Measurements from ENCODE around the gene ATXN7L1. TPM values are rescaled to one million over a fixed set of nuclear protein-coding genes. Genes with fewer than 3 reads are reported as not detected.

Gene ATXN7L1
- total RNA-seq, 6 experiments from 2014 or later: 7.1 to 15.7 (median 11.0) TPM

DNA sequence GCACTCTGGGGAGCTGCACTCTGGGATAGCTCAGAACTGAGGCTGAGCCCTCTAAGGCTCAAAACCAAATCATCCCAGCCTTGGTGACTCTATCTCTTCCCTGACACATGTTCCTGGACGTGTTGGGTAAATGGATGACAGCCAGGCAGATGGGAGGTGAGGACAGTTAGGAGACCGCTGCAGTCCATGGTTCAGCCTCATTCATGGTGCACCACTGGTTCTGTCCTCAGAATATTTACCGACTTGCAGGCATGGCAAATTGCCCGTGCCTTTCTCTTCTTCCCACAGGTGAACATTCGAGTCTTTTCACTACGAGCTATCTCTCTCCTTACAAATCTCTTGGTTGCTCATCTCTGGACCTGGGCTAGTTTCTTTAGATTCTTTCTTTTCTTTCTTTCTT, 214.8 kb downstream of the ATXN7L1 start:
- H3K4me3 ChIP-seq: no peak overlapping the region
- 24% methylated on average over 5 of the region's 6 CpGs for WGBS (ENCODE audit: insufficient coverage, low coverage, low lambda C conversion rate, missing lambda C conversion rate)
- H3K9me3 ChIP-seq: no peaks in the 10 kb centered on the region
- TF ChIP-seq POLR2A (IDR thresholded peaks at IDR 0.05): no peak
- TF ChIP-seq, protein P1, sequence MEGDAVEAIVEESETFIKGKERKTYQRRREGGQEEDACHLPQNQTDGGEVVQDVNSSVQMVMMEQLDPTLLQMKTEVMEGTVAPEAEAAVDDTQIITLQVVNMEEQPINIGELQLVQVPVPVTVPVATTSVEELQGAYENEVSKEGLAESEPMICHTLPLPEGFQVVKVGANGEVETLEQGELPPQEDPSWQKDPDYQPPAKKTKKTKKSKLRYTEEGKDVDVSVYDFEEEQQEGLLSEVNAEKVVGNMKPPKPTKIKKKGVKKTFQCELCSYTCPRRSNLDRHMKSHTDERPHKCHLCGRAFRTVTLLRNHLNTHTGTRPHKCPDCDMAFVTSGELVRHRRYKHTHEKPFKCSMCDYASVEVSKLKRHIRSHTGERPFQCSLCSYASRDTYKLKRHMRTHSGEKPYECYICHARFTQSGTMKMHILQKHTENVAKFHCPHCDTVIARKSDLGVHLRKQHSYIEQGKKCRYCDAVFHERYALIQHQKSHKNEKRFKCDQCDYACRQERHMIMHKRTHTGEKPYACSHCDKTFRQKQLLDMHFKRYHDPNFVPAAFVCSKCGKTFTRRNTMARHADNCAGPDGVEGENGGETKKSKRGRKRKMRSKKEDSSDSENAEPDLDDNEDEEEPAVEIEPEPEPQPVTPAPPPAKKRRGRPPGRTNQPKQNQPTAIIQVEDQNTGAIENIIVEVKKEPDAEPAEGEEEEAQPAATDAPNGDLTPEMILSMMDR (IDR thresholded peaks at IDR 0.05): no peak
- peaks cover 0 to 11% (median 0%) of the 10 kb centered on the region in 4 donors for H3K36me3 ChIP-seq
- H3K27ac ChIP-seq: no peak overlapping the region
- H3K27me3 ChIP-seq: no peaks in the 10 kb centered on the region
- peak; percentile 72 to 84 (median 81) for ATAC-seq
- intact Hi-C loops (cut with DNase I): no loop called here
- DNase-seq: peak; percentile 49 to 76 (median 66)
- peaks cover 0 to 12% (median 0%) of the 10 kb centered on the region in 4 donors for H3K4me1 ChIP-seq

DNA sequence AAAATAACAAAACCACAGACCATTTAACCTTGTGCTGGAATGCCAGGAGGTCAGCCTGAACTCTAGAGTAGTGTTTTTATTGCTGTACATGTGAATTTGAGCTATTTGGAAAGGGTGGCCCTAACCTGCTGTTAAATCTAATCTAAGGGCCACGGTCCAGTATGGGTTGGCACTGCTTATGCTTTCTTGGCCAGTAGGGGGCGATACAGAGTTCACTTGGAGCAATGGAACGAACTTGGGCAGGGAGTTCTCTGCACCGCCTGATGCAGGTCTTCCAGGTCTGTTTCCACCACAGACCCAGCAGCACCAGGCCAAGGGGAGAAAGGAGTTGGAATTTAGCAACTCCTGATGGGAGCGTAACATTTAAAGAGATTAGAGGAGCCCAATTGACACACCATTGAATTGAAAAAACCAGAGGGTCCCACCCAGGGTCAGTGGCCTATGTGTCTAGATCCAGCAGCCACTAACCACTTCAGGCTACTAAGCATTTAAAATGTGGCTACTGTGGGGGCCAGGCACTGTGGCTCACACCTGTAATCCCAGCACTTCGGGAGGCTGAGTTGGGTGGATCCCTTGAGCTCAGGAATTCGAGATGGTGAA, 219.4 kb downstream of the ATXN7L1 start:
- no peak for TF ChIP-seq POLR2A (IDR thresholded peaks at IDR 0.05)
- TF ChIP-seq, protein P1 (IDR thresholded peaks at IDR 0.05): peak; percentile 36 to 78 (median 66)
- H3K36me3 ChIP-seq: no peaks in the 10 kb centered on the region
- no peak overlapping the region for H3K27ac ChIP-seq
- H3K27me3 ChIP-seq: no peaks in the 10 kb centered on the region
- DNase-seq (peak in 1 of 3 donors; percentile 58), ATAC-seq (peak in 2 of 4 donors; percentile 30 to 56)
- no peak overlapping the region for H3K4me3 ChIP-seq
- H3K4me1 ChIP-seq: peaks cover 0 to 27% (median 10%) of the 10 kb centered on the region in 4 donors
- intact Hi-C loops (cut with DNase I): loop anchor here in 1 of 2 donors (10.0 kb wide), 1 partner anchor 388 kb away; no protein-coding TSS in a partner anchor
- no peaks in the 10 kb centered on the region for H3K9me3 ChIP-seq
- 77% methylated on average over 6 of the region's 7 CpGs for WGBS (ENCODE audit: insufficient coverage, low coverage, low lambda C conversion rate, missing lambda C conversion rate)

DNA sequence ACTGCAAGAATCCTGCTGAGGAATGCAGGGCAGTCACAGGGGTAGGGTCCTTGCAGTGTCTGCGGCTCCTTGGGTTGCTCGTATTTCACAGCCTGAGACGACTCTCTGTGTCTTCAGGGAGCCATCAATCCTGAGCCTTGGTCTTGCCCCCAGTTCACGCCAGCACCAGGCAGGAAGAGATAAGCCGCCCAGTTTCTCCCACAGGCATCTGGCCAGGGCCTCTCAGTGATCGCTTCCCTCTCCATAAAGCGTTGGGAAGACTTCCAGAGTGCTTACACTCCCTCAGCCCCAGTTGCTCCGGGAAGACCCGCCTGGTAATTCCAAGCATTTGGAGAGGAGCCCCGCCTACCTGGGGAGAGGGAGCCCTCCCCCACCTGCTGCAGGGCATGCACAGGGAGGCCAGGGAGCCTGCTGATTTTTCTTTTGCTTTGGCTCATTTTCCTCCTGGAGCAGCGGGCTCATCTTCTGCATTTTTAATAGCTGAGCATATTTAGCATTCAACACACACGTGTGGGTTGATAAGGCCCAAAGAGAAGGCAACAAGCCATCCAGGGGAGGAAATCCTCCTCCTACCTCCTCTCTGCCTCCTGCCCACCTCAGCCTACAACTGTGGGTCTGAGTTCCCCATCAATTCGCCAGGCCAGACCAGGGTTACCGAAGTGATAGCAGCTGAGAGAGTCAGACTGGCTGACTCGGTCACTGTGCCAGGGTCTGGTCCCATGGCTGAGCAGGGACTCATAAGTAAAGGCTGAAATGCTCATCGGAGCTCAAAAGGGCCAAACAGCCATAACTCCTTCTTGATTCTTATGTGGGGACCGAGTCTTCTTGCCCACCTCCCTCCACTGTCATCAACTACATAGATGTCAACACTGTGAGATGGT, 220.7 kb downstream of the ATXN7L1 start:
- no peaks in the 10 kb centered on the region for H3K9me3 ChIP-seq
- H3K4me1 ChIP-seq: peaks cover 0 to 22% (median 10%) of the 10 kb centered on the region in 4 donors
- intact Hi-C loops (cut with DNase I): loop anchor here in 1 of 2 donors (10.0 kb wide), 1 partner anchor 389 kb away; no protein-coding TSS in a partner anchor
- ATAC-seq (no peak), DNase-seq (no peak)
- no peaks in the 10 kb centered on the region for H3K36me3 ChIP-seq
- H3K27me3 ChIP-seq: no peaks in the 10 kb centered on the region
- TF ChIP-seq, protein P1 (IDR thresholded peaks at IDR 0.05): no peak
- no peak for TF ChIP-seq POLR2A (IDR thresholded peaks at IDR 0.05)
- no peak overlapping the region for H3K4me3 ChIP-seq
- WGBS (ENCODE audit: insufficient coverage, low coverage, low lambda C conversion rate, missing lambda C conversion rate): 75% methylated on average over 2 of the region's 17 CpGs
- H3K27ac ChIP-seq: no peak overlapping the region

DNA sequence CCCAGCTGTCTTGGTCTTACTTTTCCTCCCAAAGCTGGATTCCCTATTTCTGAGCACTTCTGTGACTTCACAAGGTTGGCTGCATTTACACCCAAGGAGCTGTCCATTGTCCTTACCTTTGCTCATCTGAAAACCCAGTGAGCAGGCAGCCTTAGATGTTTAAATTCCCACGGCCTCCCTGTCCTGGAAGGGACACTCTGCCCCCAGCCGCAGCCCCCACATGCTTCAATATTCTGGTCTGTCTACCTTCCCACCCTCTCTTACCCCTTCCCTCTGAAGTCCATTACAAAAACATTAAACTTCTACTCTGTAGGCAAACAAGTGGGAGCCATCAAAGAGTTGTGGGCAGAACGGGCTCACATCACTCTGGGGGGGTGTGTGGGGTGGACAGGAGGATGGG, 221.3 kb downstream of the ATXN7L1 start:
- ATAC-seq (no peak), DNase-seq (no peak)
- peaks cover 0 to 29% (median 12%) of the 10 kb centered on the region in 4 donors for H3K4me1 ChIP-seq
- no peak overlapping the region for H3K4me3 ChIP-seq
- H3K36me3 ChIP-seq: no peaks in the 10 kb centered on the region
- intact Hi-C loops (cut with DNase I): loop anchor here in 1 of 2 donors (10.0 kb wide), 1 partner anchor 390 kb away; no protein-coding TSS in a partner anchor
- H3K27me3 ChIP-seq: no peaks in the 10 kb centered on the region
- no peaks in the 10 kb centered on the region for H3K9me3 ChIP-seq
- no peak overlapping the region for H3K27ac ChIP-seq
- TF ChIP-seq, protein P1 (IDR thresholded peaks at IDR 0.05): no peak
- no peak for TF ChIP-seq POLR2A (IDR thresholded peaks at IDR 0.05)
- 84% methylated on average over 3 of the region's 3 CpGs for WGBS (ENCODE audit: insufficient coverage, low coverage, low lambda C conversion rate, missing lambda C conversion rate)
